HS-5 (cell line): ENCODE data around the gene IMP3.

Experiments
- DNase-seq: peaks from one replicate; pipeline ENCODE4 v3.0.0-alpha.2; 2012; ENCODE audit warnings: low read depth

Gene IMP3

DNA sequence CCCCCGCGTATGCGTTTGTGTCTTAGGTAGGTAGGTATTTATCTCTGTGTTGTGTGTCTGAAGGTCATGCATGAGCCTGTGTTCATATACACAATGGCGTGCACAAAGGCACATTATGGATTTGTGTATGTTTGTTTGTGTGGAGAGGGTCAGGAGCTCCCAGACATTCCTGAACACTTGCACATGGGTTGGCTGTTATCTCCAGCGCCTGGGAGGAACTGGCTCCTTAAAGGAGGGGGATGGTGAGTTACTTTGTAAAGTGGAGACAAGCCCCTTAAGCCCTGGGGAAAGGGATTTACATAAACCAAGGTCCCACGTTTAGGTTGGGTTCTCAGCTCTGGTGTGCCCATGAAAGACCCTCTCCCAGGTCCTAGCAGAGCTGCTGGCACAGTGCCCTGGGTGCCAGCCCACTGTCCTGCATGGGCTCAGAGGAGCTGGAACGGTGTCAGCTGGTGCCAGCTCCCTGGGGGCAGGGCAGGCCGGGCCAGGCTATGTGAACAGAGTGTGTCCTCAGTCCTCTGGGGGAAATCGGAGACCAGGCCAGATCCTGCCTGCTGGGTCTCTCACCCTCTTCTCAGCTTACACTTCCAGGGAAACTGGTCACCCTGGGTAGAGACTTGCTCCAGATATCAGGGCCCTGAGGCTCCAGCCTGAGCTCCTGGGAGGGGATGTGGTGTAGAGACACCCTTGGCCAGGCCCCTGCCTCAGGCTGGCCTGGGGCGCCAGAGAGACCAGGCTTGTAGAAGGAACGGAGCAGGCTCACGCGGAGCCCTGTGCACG is 32.8 kb upstream of the IMP3 start:
- peak; percentile 47 for DNase-seq

DNA sequence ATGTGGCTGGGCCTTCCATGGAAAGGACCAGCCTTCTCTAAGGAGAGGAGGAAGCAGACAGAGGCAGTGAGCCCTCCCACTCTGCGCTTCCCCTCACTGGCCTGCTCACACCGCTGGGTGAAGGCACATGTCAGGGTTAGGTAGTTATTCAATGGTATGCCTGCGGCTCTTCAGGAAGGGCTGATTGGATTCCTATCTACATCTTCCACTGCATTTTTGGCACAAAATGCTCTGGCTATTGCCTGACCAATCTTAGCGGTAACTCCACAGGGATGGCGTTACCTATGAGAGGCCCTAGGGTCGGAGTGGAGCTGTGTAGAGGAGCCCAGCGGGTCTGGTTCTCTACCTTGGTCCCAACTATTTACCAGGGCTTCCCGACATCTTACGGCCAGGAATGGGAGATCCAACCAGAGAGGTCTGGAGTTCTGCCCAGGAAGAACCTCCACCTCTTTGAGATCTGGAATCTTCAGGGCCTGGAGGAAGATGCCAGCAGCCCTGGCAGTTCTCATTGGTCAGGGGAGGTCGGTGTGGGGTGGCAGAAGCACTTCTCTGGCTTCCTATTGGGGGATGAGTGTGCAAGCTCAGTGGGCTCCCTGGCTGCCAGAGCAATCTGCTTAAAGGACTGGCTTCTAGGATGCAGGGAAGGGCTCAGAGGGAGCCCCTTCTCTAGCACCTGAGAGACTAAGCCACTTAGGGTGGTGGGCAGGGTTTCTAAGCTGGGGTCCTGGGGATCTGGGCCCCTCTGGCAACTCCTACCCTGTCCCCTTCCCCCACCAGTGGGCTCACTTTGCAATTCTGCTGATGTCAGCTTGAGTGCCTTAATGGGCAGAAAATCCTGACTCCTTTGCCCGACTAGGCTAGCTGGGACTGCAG is 31.9 kb upstream of the IMP3 start:
- DNase-seq, result no peak

- DNase-seq, result no peak
Measured at GRCh38 chr15:75669879-75670212, 29.8 kb upstream of the IMP3 start.

DNA sequence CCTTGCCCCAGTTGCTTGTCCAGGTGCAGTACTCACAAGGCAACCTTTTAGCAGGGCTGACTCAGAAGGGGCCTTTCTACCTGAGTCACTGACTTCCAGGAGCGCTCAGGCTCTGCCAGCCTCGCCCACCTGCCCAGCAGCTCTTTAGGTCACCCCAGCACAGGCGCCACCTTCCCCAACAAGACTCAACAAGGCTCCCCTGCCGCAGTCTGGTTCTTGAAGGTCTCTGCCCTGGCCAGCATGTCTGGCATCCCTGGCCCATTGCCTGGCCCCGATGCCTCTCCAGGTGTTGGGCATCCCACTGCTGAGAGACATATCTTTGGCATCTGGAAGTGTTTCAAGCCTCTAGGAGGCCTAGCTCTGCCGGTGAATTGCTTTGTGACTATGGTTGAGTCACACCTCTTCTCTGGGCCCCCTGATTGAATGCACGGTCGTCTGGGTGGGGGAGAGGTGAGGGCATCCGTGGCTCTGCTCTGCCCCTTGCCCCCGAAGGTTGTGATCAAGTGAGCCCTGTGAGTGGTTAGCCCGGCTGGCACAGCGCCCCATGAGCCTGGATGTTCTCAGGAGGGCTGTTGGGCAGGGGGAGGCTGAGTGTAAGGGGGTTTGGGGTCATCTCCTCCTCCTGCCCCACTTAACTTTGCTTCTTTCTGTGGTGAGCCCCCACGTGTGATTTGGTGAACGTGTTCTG is 29.3 kb upstream of the IMP3 start:
- no peak for DNase-seq

DNA sequence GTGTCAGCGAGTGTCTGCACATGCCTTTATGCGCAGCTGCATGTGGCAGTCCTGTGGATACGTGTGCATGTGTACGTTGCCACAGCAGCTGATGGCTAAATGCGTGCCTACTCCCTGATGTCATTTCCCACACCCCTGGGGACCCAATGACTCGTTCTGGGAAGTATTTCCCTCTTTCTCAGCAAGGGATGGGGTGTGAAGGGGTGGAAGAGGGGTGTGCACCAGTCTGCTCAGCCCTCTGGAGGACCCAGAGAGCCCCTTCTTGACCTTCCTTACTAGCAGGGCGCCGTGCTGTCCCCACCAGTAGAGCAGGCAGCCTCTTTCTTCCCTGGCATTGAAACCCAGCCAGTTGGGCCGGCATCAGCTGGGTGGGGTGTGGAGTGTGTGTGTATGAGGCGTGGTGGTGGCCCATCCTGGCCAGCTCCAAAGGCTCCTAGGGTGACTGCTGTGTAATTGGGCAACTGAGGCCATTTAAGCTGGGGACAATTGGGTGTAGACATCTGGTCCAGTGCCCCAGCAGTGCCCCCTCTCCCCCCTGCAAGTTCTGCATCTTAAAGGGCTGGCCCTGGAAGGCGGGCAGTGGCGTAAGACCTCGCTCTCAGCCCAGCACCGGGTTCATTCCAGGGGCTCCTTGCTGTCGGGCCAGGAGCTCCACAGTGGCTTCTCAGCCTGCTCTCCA is 26.9 kb upstream of the IMP3 start:
- peak; percentile 98 for DNase-seq

DNA sequence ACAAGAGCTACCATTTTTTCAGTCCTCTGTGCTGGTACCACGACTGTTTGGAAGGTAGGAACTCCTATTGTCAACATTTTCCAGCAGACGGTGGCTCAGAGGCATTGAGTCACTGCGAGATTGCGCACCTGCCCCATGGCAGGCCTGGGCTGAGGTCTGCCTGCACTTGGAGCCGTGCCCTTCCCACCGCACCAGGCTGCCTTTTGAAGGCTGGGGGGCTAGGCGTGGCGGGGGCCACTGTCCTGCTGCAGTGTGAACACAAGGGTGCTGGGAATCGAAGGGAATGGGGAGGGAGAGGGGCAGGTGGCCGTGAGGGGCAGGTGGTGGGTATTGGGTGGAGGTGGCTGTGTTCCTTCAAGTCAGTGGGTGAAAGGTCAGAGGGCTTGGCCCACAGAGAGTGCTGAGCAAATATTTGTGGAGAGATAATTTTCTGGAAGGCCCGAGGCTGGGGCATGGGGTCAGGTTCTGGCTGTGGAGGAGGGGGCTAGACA is 24.0 kb upstream of the IMP3 start:
- no peak for DNase-seq

DNA sequence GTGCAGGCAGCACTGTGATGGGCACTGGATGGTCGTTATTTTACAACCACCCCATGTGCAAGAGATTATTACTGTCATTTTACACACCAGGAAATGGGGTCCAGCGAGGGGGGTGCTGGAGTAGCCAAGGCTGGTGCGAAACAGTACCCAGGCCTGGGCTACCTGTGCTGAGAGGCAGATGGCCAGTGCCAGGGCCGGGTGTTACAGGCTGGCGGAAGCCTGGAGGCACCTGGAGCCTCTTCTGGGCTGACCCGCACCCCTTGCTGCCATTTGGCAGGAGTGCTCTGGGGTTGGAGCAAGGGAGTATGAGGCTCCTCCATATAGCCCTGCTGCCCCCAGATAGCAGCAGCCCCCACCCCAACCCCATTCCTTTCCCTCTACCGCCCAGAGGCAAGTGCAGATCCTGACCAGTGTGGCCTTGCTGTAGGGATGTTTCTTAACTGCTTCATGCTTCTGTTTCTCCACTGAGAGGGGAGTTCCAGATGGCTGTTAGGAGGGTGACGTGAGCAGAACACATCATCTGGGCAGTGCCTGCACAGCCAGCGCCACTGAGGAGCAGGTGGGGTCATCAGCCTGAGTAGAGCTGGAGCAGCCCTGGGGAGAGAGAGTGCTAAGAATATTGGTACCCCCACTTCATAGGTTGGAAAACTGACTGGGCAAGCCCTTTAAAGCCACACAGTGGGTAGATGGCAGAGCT is 22.9 kb upstream of the IMP3 start:
- no peak for DNase-seq

DNA sequence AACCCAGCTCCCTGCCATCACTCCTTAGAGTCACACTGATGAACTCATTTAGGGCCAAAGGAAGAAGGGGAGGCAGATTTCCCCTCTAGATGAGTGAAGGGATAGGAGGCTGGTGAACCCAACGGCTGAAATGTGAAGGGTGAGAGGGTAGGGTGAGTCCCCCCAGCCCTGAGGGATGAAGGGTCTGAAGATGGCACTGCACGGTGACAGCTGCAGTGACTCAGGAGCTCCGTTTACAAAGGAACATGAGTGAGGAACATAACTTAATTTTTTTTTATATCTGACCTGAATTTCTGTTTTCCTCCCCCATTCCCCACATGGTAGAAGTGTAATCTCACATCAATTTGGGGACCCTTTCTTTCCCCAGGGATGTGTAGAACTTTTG is 21.7 kb upstream of the IMP3 start:
- DNase-seq, result no peak

DNA sequence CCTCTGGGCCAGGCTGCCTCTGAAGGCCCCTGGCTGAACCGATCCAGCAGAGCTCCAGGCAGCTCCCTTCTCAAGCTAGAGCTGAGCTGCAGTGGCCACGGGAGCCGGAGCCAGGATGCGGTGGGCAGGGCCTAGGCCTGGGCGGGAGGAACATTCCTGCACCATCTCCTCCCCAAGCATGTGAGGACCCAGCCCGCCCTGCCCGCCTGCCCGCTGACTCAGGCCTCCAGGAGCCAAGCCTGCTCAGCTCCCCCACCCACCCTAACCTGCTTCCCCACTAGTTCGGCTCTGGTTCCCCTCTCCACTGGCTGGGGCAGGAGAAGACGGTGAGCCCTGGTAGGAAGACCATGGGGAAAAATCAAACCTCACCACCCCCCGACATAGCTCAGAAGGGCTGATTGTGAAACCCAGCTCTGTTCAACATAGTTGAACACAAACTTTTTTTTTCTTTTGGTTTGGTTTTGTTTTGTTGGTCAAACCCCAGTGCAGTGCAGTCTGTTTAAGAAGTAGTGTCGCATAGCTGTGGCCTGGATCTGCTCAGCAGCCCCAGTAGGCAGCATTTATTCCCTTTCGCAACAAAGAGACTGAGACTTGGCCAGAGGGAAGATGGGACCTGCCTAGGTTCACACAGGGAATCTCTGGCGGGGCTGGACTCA is 21.2 kb upstream of the IMP3 start:
- no peak for DNase-seq

GRCh38 chr15:75659928-75660645 is 20.1 kb upstream of the IMP3 start:
- DNase-seq, result no peak

DNA sequence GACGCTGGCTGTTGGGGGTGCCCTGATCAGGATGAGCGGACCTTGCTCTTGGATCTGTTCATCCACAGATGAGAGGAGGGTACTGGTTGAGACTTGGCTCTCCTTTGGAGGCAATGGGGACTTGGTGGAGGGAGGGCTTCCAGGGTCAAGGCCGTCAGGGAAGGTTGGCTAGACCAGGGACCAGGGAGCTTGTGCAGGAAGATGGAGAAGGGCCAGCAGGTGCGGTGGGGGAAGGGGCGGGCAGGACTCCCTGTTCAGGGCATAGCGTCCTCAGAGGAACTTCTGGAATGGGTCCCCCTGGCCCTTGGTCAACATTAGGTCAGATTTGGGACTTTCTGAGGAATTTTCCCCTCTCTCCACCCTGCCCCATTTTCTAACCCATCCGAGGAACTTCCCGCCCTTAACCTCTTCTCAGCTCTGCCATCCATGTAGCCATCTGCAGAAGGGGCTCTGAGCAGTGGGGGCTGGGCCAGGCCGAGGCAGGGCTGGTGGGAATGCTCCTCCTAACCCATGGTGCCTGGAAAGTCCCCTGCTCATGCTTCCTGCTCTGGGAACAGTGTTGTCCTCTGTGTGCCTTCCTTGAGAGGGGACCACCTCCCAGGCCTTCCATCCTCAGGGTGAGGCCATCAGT is 19.2 kb upstream of the IMP3 start:
- DNase-seq, result no peak

DNA sequence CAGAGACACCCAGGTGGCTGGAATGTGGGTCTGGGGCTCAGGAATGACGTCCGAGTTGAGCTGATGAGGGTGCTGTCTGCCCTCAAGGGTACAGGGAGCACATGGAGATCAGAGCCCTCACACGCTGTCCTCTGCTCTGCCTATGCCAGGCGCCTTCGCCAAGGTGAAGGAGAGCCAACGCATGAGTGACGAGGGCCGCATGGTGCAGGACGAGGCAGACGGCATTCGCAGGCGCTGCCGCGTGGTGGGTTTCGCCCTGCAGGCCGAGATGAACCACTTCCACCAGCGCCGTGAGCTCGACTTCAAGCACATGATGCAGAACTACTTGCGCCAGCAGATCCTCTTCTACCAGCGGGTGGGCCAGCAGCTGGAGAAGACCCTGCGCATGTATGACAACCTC is 16.8 kb upstream of the IMP3 start:
- DNase-seq, result no peak

- no peak for DNase-seq
Measured at GRCh38 chr15:75656331-75656730, 16.3 kb upstream of the IMP3 start.

DNA sequence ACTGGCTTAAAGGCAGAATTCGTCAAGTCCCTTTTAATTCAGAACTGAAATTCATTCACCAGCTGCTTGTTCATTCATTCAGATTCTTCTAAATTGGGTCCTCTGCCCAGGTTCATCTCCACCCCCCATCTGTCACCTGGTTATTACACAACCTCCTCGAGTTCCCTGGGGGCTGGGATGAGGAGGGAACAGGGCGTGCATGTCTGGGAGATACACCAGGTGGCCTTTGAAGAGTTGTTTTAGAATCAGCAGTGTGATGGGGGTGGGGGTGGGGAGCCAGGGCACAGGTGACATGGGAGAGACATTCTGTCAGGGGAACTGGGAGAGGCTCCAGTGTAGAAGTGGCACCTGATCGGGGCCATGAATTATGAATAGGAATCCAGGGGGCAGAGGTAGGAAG is 15.9 kb upstream of the IMP3 start:
- DNase-seq, result no peak

DNA sequence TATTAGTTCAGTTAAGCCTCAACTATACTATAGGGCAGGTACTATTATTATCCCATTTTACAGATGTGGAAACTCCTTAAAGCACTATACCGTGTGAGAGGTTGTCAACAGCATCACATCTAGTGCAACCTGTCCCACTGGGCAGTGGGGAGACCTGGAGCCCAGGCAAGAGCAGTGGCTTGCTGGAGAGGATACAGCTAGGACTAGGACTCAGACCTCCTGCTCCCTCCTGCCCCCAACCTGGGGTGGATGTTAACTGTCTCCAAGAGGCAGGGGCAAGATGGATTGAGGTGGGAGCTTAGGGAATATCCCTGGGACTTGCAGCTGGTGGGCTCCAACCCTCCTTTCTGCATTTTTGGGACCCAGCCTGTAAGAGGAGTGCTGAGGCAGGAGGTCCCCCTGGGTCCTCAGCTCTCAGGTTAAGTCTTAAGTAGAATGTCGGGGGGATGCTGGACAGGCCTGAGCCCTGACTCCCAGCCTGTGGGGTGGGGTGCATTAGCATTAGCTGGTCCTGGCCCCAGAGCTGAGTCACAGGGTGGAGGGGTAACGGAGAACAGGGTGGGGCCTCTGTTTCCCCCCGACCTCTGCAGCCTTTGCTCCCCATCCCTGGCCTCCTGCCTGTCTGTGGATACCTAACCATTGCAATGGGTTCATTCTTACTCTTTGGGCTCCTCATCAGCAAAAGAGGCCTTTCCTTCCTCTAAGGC is 14.3 kb upstream of the IMP3 start:
- DNase-seq, result no peak

GRCh38 chr15:75653347-75653913 is 13.4 kb upstream of the IMP3 start:
- DNase-seq, result no peak

GRCh38 chr15:75651810-75652543 is 12.0 kb upstream of the IMP3 start:
- no peak for DNase-seq
